Stimulated activated CD4-positive, alpha-beta T cell treated with anti-CD3 and anti-CD28 coated beads, Interleukin-1b, Interleukin-23, amount 100 ng/mL, for 1 hour (primary cell): Measurements from ENCODE around the gene RING1.

Experiments used
- DNase-seq, 2 donors: peaks; one replicate each; pipeline ENCODE4 v3.0.0-alpha.2; 2020; ENCODE audit warnings: low read depth in 2 of 2

Gene RING1

GRCh38 chr6:33208091-33208967 is at the start of gene RING1:
Gene RING1 (plus strand): TSS chr6:33208500. CDS start chr6:33208823, 323 bp downstream.
- peak; percentile 64 to 76 for DNase-seq

- DNase-seq: no peak
Measured at GRCh38 chr6:33160096-33160495, 48.2 kb upstream of the RING1 start.

- DNase-seq: no peak
Measured at GRCh38 chr6:33160728-33161344, 47.5 kb upstream of the RING1 start.

GRCh38 chr6:33161354-33162331 is 46.7 kb upstream of the RING1 start:
- peak; percentile 64 to 75 for DNase-seq

GRCh38 chr6:33163540-33163939 is 44.8 kb upstream of the RING1 start:
- no peak for DNase-seq

GRCh38 chr6:33164176-33164575 is 44.1 kb upstream of the RING1 start:
- DNase-seq: no peak

- DNase-seq: no peak
Measured at GRCh38 chr6:33164665-33165373, 43.5 kb upstream of the RING1 start.

- no peak for DNase-seq
Measured at GRCh38 chr6:33165581-33166258, 42.6 kb upstream of the RING1 start.

GRCh38 chr6:33166363-33166762 is 41.9 kb upstream of the RING1 start:
- DNase-seq: no peak

GRCh38 chr6:33166811-33167210 is 41.5 kb upstream of the RING1 start:
- no peak for DNase-seq

- no peak for DNase-seq
Measured at GRCh38 chr6:33167374-33168283, 40.7 kb upstream of the RING1 start.

GRCh38 chr6:33168284-33168601 is 40.1 kb upstream of the RING1 start:
- no peak for DNase-seq

GRCh38 chr6:33168639-33169038 is 39.7 kb upstream of the RING1 start:
- DNase-seq: no peak

- DNase-seq: no peak
Measured at GRCh38 chr6:33169291-33170175, 38.8 kb upstream of the RING1 start.

GRCh38 chr6:33170176-33171015 is 37.9 kb upstream of the RING1 start:
- no peak for DNase-seq

GRCh38 chr6:33171016-33171879 is 37.1 kb upstream of the RING1 start:
- DNase-seq: no peak
